Activated T-cell treated with anti-CD3 and anti-CD28 coated beads, Interleukin-2, amount 50 U/mL, for 4 hours (primary cell): ENCODE measurements around the gene CEP131. TPM values are rescaled to one million over a fixed set of nuclear protein-coding genes. Genes with fewer than 3 reads are reported as not detected.

ENCODE experiments used
- ATAC-seq, 2 donors: fragments of 200-7000 bp; cut with Tn5 transposase; one replicate each; pipeline ENCODE4 v1.10.0; 2021
- DNase-seq: peaks from one replicate; pipeline ENCODE4 v3.0.0-alpha.2; 2020
- H3K27me3 Mint-ChIP-seq: one replicate; pipeline ENCODE4 v1.8.0; 2021; ENCODE audit warnings: low read depth, mixed read lengths
- H3K36me3 Mint-ChIP-seq: one replicate; pipeline ENCODE4 v1.8.0; 2022; ENCODE audit warnings: mixed read lengths; ENCODE audit not compliant: insufficient read depth
- H3K4me1 Mint-ChIP-seq: one replicate; pipeline ENCODE4 v1.8.0; 2021; ENCODE audit warnings: low read depth, mixed read lengths
- H3K4me3 Mint-ChIP-seq: one replicate; pipeline ENCODE4 v1.8.0; 2021; ENCODE audit warnings: mild to moderate bottlenecking, moderate library complexity, mixed read lengths
- H3K9me3 Mint-ChIP-seq: one replicate; pipeline ENCODE4 v1.8.0; 2021; ENCODE audit warnings: mixed read lengths
- total RNA-seq, 3 donors: library from RNA; stranded (reverse); gene quantifications; one replicate each; pipeline ENCODE4 v1.2.1, GENCODE V29; 2021

Gene CEP131
- total RNA-seq, 3 donors from 2014 or later: 12.3 to 12.8 (median 12.7) TPM

DNA sequence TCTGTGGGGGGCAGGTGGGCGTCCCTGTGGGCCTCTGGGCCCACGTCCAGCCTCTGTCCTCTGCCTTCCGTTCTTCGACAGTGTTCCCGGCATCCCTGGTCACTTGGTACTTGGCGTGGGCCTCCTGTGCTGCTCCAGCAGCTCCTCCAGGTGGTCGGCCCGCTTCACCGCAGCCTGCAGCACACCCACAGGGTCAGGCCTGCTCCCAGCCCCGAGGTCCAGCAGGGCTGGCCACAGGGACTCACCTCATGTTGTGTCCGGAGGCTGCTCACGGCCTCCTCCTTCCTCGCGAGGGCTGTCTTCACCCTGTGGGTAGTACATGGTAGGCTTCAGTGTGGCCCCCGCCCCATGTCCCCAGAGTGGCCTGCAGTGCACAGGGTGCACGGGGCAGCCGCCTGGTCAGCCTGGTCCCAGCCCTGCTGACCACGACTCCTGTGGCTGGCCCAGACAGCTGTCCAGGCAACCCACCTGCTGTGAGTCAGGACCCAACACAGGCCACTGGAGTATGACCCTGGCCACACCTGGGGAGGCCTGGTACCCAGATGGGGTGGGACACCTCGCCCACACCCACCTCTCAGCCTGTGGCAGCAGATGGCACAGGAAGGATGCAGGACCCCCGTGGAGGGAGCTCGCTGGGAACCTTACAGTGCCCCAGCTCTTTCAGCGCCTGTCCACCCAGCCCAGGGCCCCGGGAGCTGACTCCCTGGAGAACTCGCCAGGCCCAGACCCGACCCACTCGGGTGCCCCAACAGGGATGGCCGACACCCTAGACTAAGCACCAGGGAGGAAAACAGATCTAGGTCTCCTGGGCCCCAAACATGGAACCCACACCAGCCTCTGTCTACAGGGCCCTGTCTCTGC is 32.9 kb downstream of the CEP131 start:
- ATAC-seq: no peak
- H3K4me3 Mint-ChIP-seq: no peak overlapping the region
- no peaks in the 10 kb centered on the region for H3K27me3 Mint-ChIP-seq
- DNase-seq: no peak
- no peaks in the 10 kb centered on the region for H3K9me3 Mint-ChIP-seq
- H3K4me1 Mint-ChIP-seq: no peaks in the 10 kb centered on the region
- no peaks in the 10 kb centered on the region for H3K36me3 Mint-ChIP-seq

DNA sequence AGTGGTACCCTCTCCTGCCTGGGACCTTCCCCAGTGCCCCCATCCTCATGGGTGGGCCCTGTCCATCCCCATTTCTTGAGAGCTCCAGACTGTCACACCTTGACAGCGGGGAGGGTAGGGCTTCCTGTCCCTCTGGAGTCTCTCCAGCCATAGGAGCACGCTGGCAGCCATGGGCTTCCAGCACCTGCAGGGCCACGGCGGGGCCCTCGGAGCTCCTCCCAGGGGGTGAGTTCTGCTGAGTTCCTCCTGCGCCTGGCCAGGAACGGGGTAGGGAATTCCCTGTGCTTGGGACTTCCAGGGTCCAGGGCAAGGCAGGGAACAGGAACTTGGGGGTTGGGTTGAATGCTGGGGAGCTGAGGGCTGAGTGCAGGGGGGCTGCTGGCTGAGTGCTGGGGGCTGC is 33.7 kb downstream of the CEP131 start:
- Mint-ChIP-seq H3K27me3 (peaks cover 4% of the 10 kb centered on the region), H3K9me3 (no peaks in the 10 kb centered on the region), H3K36me3 (no peaks in the 10 kb centered on the region), H3K4me1 (no peaks in the 10 kb centered on the region), H3K4me3 (no peak overlapping the region)
- ATAC-seq (no peak), DNase-seq (no peak)

- Mint-ChIP-seq H3K4me3 (no peak overlapping the region), H3K27me3 (peaks cover 4% of the 10 kb centered on the region), H3K36me3 (no peaks in the 10 kb centered on the region), H3K4me1 (no peaks in the 10 kb centered on the region), H3K9me3 (no peaks in the 10 kb centered on the region)
- ATAC-seq (no peak), DNase-seq (no peak)
These were observed 34.3 kb downstream of the CEP131 start for GRCh38 chr17:81188491-81188840.

- H3K9me3 Mint-ChIP-seq: no peaks in the 10 kb centered on the region
- no peak for ATAC-seq
These were observed 34.9 kb downstream of the CEP131 start for GRCh38 chr17:81187586-81188490.

DNA sequence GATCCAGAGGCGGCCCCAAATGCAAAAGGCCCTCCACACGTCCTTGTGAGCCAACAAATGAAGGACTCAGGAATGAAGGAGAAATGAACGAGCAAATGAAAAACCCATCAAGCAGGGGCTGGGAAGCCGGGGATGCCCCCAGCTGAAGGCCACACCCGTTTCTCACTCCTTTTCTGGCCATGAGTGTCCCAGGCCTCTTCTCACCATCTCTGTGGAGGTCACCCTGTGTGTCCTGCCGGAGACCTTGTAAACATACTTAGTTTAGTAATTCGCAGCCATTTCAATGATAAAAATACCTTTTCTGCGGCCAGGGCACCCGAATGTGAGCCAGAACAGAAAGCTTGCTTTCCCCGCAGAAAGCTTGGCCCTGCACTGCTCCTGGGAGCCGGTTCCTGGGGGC is 35.6 kb downstream of the CEP131 start:
- ATAC-seq (no peak), DNase-seq (no peak)
- H3K9me3 Mint-ChIP-seq: no peaks in the 10 kb centered on the region
- no peaks in the 10 kb centered on the region for H3K4me1 Mint-ChIP-seq
- H3K4me3 Mint-ChIP-seq: no peak overlapping the region
- no peaks in the 10 kb centered on the region for H3K36me3 Mint-ChIP-seq
- peaks cover 4% of the 10 kb centered on the region for H3K27me3 Mint-ChIP-seq

More at GRCh38 chr17:81187586-81188490, 34.9 kb downstream of the CEP131 start:
- Mint-ChIP-seq H3K27me3 (peaks cover 4% of the 10 kb centered on the region), H3K4me3 (no peak overlapping the region), H3K36me3 (no peaks in the 10 kb centered on the region), H3K4me1 (no peaks in the 10 kb centered on the region)
- no peak for DNase-seq

DNA sequence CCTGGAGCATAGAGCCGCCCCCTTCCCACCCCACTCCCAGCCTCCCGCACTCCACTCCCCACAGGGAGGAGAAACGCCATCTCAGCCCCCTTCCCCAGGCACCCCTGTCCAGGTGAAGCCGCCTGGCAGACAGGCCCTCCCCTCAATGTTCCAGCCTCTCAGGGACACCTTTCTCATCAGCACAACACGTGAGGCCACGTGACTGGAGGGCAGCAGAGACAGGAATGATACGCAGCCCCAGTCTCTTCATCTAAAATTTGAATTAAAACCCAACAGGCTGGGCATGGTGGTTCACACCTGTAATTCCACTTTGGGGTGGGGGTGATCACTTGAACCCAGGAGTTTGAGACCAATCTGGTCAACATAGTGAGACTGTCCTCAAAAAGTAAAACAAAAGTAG is 36.6 kb downstream of the CEP131 start:
- Mint-ChIP-seq H3K27me3 (peaks cover 4% of the 10 kb centered on the region), H3K36me3 (no peaks in the 10 kb centered on the region), H3K4me3 (no peak overlapping the region), H3K9me3 (no peaks in the 10 kb centered on the region), H3K4me1 (no peaks in the 10 kb centered on the region)
- no peak for DNase-seq
- no peak for ATAC-seq

- Mint-ChIP-seq H3K36me3 (no peaks in the 10 kb centered on the region), H3K4me1 (no peaks in the 10 kb centered on the region), H3K4me3 (no peak overlapping the region), H3K9me3 (no peaks in the 10 kb centered on the region), H3K27me3 (peaks cover 4% of the 10 kb centered on the region)
- DNase-seq: no peak
- ATAC-seq: no peak
These were observed 38.2 kb downstream of the CEP131 start for GRCh38 chr17:81184555-81184954.

- Mint-ChIP-seq H3K4me3 (no peak overlapping the region), H3K36me3 (no peaks in the 10 kb centered on the region), H3K27me3 (peaks cover 4% of the 10 kb centered on the region), H3K4me1 (no peaks in the 10 kb centered on the region), H3K9me3 (no peaks in the 10 kb centered on the region)
- DNase-seq (no peak), ATAC-seq (no peak)
These were observed 39.0 kb downstream of the CEP131 start for GRCh38 chr17:81183807-81184206.

GRCh38 chr17:81183316-81183715 is 39.4 kb downstream of the CEP131 start:
- no peak for DNase-seq
- no peaks in the 10 kb centered on the region for H3K4me1 Mint-ChIP-seq
- ATAC-seq: no peak
- H3K36me3 Mint-ChIP-seq: no peaks in the 10 kb centered on the region
- no peaks in the 10 kb centered on the region for H3K9me3 Mint-ChIP-seq
- no peak overlapping the region for H3K4me3 Mint-ChIP-seq
- H3K27me3 Mint-ChIP-seq: peaks cover 4% of the 10 kb centered on the region

GRCh38 chr17:81182596-81182995 is 40.2 kb downstream of the CEP131 start:
- peaks cover 4% of the 10 kb centered on the region for H3K27me3 Mint-ChIP-seq
- ATAC-seq (no peak), DNase-seq (no peak)
- no peak overlapping the region for H3K4me3 Mint-ChIP-seq
- no peaks in the 10 kb centered on the region for H3K4me1 Mint-ChIP-seq
- H3K36me3 Mint-ChIP-seq: no peaks in the 10 kb centered on the region
- H3K9me3 Mint-ChIP-seq: no peaks in the 10 kb centered on the region

GRCh38 chr17:81181811-81182185 is 41.0 kb downstream of the CEP131 start:
- no peaks in the 10 kb centered on the region for H3K9me3 Mint-ChIP-seq

DNA sequence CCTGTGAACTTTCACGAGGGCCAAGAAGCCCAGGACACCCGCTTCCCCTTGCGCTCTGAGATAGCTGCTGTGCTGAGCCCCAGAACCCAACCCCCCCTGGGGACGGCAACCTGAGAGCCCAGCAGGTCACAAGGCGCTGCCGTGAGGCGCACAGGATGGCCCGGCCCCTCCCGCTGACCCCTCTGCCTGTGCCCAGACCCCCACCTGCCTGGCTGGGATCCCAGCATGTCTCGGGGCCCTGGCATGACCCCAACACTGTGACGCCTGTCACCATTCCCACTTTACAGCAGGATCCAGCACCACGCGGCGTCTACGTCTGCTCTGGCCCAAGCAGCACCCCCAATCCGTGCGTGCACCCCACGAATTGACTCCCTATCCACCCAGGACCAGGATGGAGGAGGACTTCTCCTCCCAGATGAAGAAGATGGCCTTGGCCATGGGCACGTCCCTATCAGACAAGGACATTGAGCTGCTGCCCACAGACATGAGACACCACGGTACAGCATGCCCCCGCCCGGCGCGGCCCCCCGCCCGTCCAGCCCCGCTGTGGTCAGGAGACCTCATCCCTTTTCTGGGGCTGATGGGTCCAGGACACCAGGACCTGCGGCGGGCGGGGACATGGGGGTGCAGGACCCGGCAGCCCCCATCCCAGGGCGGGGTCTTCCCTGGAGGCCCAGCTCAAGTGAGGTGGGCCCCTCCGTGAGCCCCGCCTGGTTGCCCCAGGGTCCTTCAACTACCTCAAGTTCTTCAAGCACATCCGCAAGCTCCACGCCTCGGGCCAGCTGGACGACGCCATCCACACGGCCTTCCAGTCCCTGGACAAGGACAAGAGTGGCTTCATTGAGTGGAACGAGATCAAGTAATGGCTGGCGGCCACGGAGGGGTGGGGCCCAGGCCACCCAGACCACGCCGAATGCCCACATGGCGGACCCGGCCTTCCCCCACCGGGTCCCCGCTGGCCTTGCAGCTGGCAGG is 41.6 kb downstream of the CEP131 start:
- Mint-ChIP-seq H3K4me3 (no peak overlapping the region), H3K36me3 (no peaks in the 10 kb centered on the region), H3K9me3 (no peaks in the 10 kb centered on the region), H3K27me3 (peaks cover 4% of the 10 kb centered on the region), H3K4me1 (no peaks in the 10 kb centered on the region)
- DNase-seq (no peak), ATAC-seq (no peak)

More at GRCh38 chr17:81181811-81182185, 41.0 kb downstream of the CEP131 start:
- H3K4me3 Mint-ChIP-seq: no peak overlapping the region
- no peaks in the 10 kb centered on the region for H3K36me3 Mint-ChIP-seq
- H3K27me3 Mint-ChIP-seq: peaks cover 4% of the 10 kb centered on the region
- no peaks in the 10 kb centered on the region for H3K4me1 Mint-ChIP-seq
- DNase-seq (no peak), ATAC-seq (no peak)

GRCh38 chr17:81179861-81180260 is 42.9 kb downstream of the CEP131 start:
- no peak for ATAC-seq
- H3K27me3 Mint-ChIP-seq: peaks cover 4% of the 10 kb centered on the region
- no peaks in the 10 kb centered on the region for H3K36me3 Mint-ChIP-seq
- no peaks in the 10 kb centered on the region for H3K4me1 Mint-ChIP-seq
- no peak for DNase-seq
- no peaks in the 10 kb centered on the region for H3K9me3 Mint-ChIP-seq
- no peak overlapping the region for H3K4me3 Mint-ChIP-seq

DNA sequence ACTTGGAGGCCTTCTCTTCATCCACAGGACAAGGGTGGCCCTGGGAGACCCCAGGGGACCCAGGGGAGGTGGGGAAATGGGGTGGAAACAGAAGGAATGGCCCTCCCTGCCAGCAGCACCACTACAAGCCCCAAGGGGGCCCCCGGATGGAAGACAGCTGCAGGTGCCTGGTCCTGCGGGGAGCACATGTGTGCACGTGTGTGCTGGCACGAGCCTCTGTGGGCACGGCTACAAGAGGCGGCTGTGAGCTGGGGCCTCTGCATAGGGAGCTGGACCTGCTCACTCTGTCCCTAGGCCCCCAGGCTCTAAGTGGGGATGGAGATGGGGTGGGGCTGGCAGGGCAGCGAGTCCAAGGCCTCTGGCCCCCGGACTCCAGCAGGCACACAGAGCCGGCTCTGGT is 43.5 kb downstream of the CEP131 start:
- Mint-ChIP-seq H3K27me3 (peaks cover 1% of the 10 kb centered on the region), H3K4me1 (no peaks in the 10 kb centered on the region), H3K36me3 (no peaks in the 10 kb centered on the region), H3K9me3 (no peaks in the 10 kb centered on the region), H3K4me3 (no peak overlapping the region)
- DNase-seq (no peak), ATAC-seq (no peak)
